NCI-H1105 treated with DMSO at 0.1 percent for 48 hours (cell line): ENCODE data around the gene TTC39B.
A peak's percentile ranks its signal among the peaks of the same experiment; 100 is the strongest.

ENCODE experiments used
- DNase-seq: peaks from one replicate; lab custom pipeline; 2025; lab: John Stamatoyannopoulos, UW

Gene TTC39B

DNA sequence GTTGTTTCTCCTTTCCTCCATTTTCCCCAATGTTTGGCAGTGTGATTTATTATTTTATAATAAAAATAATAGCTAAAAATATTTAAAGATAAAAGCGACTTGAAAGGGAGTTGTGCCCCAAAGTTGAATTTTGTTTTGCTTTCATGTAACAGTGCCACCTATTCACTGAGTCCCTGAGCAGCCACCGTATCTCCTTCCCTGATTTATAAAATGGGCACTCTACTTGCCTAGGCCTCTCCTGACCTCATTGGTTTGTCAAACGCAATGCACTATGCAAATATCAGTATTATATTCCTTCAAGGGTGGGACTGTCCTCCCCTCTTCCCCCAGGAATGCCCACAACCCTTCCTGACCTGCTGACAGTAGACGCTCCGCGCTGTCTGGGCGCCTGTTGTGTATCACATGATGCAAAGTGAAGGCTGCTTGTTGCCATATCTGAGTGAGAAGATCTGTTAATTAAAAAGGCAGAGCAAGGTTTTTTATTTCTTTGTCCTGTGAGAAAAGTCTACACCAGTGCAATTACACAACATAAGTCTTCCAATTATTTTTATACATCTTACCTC lies 81.4 kb downstream of the TTC39B start:
- no peak for DNase-seq

DNA sequence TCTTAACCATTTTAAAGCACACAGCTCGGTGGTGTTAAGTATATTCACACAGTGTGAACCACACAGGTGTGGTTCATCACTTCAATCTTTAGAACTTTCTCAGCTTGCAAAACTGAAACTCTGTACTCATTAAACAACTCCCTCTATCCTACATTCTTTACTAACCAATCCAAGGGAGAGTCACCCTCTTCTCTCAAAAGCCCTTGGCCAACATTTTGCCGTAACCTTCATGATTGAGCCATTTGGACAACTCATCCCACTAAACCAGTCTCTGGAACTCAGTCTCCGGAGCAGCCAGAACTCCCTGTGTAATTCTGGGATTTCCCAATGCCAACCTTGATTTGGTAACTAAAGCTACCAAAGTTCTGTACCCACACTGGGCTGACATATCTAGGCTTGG lies 84.7 kb downstream of the TTC39B start:
- no peak for DNase-seq

DNA sequence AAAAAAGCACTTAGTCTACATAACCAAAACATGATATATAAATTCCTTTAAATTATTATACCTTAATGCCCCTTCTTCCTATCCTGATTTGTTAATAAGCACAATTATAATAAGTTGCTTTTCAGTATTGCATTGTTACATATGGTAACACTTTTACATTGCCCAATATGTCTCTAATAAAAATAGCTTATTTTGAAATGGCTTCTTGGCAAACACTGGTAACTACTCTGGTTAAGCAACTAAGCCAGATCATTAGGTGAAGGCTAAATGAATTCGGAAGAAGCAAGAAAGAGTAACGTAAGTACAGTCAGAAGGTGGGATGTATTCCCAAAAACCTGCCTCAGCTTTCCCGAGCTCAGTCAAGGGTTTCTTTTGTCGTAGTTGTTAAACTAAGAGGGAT lies 85.3 kb downstream of the TTC39B start:
- DNase-seq = no peak

DNA sequence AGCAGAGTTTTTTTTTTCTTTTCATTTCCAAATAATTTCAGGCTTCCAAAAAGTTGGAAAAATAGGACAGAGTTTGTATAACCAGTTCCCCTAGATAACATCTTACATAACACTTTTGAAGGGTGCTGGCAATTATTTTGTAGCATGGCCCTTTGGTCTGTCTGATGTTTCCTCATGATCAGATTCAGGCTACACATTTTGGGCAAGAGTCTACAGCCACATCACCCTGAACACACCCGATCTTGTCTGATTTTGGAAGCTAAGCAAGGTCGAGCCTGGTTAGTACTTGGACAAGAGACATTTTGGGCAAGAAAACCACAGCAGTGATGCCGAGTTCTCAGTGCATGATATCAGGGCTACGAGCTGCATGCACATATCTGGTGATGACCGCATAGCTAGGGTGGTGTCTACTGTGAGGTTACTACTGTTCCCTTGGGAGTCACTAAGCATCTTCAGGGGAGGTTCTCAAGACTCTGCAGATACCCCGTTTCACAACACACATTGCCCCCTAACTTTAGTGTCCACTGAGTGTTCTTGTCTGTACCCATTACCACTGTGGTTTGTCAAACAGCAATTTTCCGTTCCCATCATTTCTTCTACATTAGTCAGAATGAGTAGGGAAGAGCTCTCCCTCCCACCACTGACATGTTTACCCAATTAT lies 86.2 kb downstream of the TTC39B start:
- DNase-seq = no peak

DNA sequence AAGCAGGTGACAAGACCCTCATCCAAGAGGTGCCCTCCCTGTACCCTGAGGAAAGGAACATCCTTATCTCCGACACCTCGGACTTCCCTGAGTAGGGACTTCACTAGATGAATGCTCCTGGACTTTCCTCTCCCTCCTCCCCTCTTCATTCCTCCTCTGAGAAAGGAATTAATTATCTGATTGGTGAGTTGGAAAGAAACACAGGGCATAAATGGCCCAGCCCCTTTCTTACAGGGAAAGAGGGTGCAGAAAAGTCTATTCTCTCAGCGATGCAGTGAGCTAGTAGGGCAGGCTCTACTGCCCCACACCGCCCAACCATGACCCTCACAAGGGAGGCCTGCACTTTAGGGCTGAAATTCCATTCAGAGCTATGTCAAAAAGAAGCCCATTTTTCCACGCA lies 87.5 kb downstream of the TTC39B start:
- no peak for DNase-seq

- DNase-seq = no peak
Measured at GRCh38 chr9:15218994-15219393, 88.0 kb downstream of the TTC39B start.

- DNase-seq = no peak
Measured at GRCh38 chr9:15213249-15213648, 93.8 kb downstream of the TTC39B start.

- no peak for DNase-seq
Measured at GRCh38 chr9:15211815-15212495, 95.1 kb downstream of the TTC39B start.

- peak; percentile 77 for DNase-seq
Measured at GRCh38 chr9:15211160-15211814, 95.7 kb downstream of the TTC39B start.

- DNase-seq = no peak
Measured at GRCh38 chr9:15206903-15207696, 99.9 kb downstream of the TTC39B start.

GRCh38 chr9:15205632-15206420 lies 101.2 kb downstream of the TTC39B start:
- no peak for DNase-seq

DNA sequence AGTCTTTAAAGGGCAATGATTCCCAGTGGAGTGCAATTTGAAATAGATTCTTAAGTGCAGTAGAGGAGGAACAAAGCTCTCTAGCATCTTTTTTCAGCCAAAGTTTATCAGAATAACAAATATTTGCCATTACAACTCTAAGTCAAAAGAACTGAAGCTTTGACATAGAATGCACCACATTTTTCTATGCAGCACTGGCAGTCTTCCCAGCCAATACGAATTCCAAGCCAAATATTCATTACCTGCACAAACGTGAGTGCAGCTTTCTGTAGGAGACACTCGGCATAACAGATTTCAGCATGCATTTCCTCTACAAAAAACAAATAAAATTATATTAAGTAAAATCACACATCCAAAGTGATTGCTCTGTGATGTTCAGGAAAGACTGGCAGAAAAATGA lies 103.4 kb downstream of the TTC39B start:
- no peak for DNase-seq

- DNase-seq = no peak
Measured at GRCh38 chr9:15200111-15200510, 106.9 kb downstream of the TTC39B start.

DNA sequence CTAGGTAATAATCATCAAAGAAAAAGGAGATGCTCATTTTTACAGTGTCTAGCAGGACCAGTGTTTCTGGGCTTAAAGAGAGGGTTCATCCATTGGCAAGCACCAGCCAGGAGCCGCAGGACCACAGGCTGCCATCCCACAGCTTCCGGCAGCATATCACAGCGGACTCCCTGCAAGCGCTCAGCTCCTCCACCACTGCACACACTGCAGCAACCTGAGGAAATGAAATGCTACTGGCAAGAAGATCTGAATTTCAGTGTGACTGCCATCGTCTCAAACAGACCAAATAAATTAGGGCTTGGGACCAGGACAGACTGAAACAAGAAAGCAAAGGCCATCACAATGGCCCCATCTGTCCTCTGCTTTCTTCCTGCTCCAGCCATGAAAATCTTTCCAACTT lies 114.2 kb downstream of the TTC39B start:
- no peak for DNase-seq

- DNase-seq = no peak
Measured at GRCh38 chr9:15191378-15191777, 115.6 kb downstream of the TTC39B start.

DNA sequence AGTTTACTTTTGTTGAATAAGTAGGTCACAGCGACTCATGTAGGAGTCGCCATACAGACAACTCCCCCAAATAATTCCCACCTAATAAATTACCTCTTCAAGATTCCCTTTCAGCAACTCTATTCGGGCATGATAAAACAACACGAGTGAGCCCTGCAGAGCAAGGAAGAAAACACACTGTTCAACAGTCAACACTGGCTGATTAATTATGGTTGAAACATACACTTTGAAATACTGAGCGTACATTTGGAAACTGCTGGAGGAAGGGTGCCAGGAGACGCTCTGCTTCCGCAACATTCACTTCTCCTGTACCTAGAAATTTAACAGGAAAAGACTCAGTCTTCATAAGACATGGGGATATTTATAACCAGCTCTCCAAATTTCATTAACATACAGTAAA lies 117.5 kb downstream of the TTC39B start:
- DNase-seq = no peak

GRCh38 chr9:15187589-15187988 lies 119.4 kb downstream of the TTC39B start:
- no peak for DNase-seq

DNA sequence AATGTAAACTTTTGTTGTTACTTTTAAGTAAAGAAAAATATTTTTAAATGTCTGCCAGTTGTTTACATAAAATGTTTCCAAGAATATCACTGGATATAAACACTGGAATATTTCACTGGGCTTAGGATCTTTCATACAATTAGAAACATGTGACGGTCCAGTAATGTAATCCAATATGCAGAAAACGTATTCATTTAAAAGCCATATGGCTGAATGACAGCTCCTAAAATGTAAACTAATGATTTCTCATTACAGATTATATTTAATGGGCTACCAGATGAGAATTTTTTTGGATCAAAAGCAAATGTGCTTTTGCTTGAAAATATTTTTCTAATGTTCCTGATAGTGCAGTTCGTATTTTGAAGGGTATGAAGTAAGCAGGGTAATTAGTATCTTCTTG lies 124.3 kb downstream of the TTC39B start:
- DNase-seq = no peak

DNA sequence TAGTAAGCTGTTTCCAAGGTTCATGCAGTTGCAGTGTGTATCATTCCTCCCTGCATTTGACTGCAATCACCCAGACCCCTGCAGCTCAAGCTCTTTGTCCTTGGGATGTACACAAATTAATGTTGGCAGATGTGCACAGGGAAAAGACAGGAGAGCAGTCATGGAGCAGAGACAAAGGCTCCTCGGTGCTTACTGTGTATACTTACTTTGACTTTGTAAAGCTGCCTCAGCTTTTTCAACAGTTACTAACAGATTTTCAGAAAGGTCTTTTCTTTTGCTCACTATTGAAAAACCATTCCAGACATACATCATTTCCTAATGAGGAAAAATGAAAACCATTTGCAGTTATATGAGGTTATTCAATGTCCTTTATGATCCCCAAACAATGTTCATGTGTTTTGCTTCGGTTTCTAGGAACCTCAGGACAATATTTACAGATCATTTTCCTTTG lies 124.9 kb downstream of the TTC39B start:
- DNase-seq = no peak

DNA sequence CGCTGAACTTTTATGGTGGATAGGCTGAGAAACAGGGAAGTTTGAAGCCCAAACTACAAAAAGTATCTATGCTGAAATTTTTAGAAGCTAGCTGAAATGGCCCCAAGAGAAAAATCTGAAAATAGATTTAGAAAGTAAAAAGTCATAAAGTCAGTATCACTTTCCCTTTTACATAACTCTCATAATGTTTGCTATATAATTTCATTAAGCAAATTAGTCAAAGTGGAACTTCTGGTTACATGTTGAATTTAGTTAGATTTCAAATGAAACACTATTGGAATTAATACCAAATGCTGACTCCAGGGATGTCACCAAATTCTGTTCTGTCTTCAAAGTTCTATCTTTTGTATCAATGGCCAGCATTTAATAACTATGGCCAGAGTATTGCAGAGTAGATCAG lies 126.9 kb downstream of the TTC39B start:
- DNase-seq = no peak

GRCh38 chr9:15178631-15179030 lies 128.4 kb downstream of the TTC39B start:
- DNase-seq = no peak
